ENCODE results near the gene DNAH17. TPM values are rescaled to one million over a fixed set of nuclear protein-coding genes. Genes with fewer than 3 reads are reported as not detected.

The DNAH17 gene
- total and polyA plus RNA-seq, 2 of the 8 experiments (the other 6 are each of a cell fraction or from before 2014, with no cell fraction given): 0.14 to 0.67 TPM

DNA sequence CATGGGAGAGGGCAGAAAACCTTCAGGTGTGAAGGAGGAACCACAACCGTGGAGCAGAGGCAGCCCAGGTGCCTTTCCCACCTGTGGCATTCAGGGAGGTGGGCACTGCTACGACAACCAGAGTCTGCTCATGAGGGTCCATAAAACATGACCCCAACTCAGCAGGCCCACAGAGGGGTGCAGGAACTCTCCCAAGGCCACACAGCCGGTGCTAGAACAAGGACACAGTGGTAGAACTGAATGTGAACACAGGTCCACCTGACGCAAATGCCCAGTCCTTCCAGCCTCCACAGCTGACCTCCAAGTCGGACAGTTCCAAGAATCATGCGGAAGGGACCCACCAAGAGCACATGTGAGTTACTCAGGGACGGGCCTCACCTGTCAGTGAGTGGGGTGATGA lies 76.4 kb downstream of the DNAH17 start:
- Histone ChIP-seq H3K9ac (replicated peaks in 1 of 4; ENCODE audit: extremely low read depth in 1 of 4, low read depth in 3 of 4, low read length in 3 of 4) (no peak overlapping the region), H3K14ac (ENCODE audit: insufficient read length) (no peak overlapping the region), H3K36me3 (ENCODE audit: control insufficient read depth in 2 of 4, insufficient read depth in 4 of 4, low read length in 3 of 4) (no peaks in the 10 kb centered on the region), H2AFZ (ENCODE audit: low read length) (no peak overlapping the region), H2BK15ac (ENCODE audit: low read length) (no peak overlapping the region), H4K91ac (replicated peaks; ENCODE audit: insufficient read length, low read length) (no peak overlapping the region), H3K23ac (ENCODE audit: insufficient read length) (no peak overlapping the region), H3K23me2 (ENCODE audit: low read depth, low read length) (no peaks in the 10 kb centered on the region), H3K27ac (ENCODE audit: low read depth, low read length) (no peak overlapping the region), H3K4ac (replicated peaks; ENCODE audit: insufficient read length, low read depth, low read length) (no peak overlapping the region), H3K27me3 (replicated peaks in 1 of 4; ENCODE audit: control insufficient read depth in 3 of 4, extremely low read depth in 1 of 4, insufficient read depth in 3 of 4, low read length in 3 of 4) (no peaks in the 10 kb centered on the region), H3K56ac (replicated peaks; ENCODE audit: insufficient read length, low read depth, low read length) (no peak overlapping the region), H4K5ac (ENCODE audit: insufficient read length, low read depth, low read length) (no peak overlapping the region), H3K9me3 (ENCODE audit: insufficient read depth in 2 of 2, low read depth in 1 of 2, low read length in 1 of 2) (no peaks in the 10 kb centered on the region), H2BK20ac (ENCODE audit: low read length) (no peak overlapping the region), H3K79me1 (ENCODE audit: low read depth, low read length) (no peaks in the 10 kb centered on the region), H3K79me2 (ENCODE audit: control insufficient read depth in 1 of 2, insufficient read depth in 2 of 2, low read length in 2 of 2) (no peaks in the 10 kb centered on the region), H2BK120ac (replicated peaks; ENCODE audit: low read depth, low read length) (no peak overlapping the region), H4K20me1 (replicated peaks in 1 of 2; ENCODE audit: control insufficient read depth in 1 of 2, insufficient read depth in 2 of 2, low read length in 2 of 2) (no peaks in the 10 kb centered on the region), H2BK5ac (ENCODE audit: low read depth, low read length) (no peak overlapping the region), H2BK12ac (ENCODE audit: low read depth, low read length) (no peak overlapping the region), H3K4me1 (replicated peaks in 1 of 4; ENCODE audit: control insufficient read depth in 3 of 4, insufficient read depth in 4 of 4, low read length in 3 of 4) (peaks cover 0 to 11% (median 9%) of the 10 kb centered on the region in 4 experiments; a peak in 6 of 7 replicates), H3K4me3 (ENCODE audit: extremely low read depth in 1 of 4, insufficient read depth in 2 of 4, low read depth in 3 of 4, low read length in 4 of 4) (no peak overlapping the region), H3K4me2 (ENCODE audit: insufficient read depth in 1 of 2, low read depth in 2 of 2, low read length in 2 of 2) (no peak overlapping the region), H3K18ac (ENCODE audit: extremely low read depth, low read length) (no peak overlapping the region), H2AK5ac (ENCODE audit: low read depth, low read length) (no peak overlapping the region), H4K8ac (ENCODE audit: extremely low read depth, insufficient read depth, low read length) (no peak overlapping the region)
- ChIA-PET CTCF (ENCODE audit: partially characterized antibody) (interaction anchor here (0.6 to 4.9 kb wide), 4 partner anchors 139 to 207 kb away, joined by 3 to 92 read pairs (median 3); no protein-coding TSS in a partner anchor), POLR2A (ENCODE audit: partially characterized antibody) (no interaction called here)
- FAIRE-seq (no peak), DNase-seq (ENCODE audit: low read depth in 1 of 2, low spot score in 2 of 2) (no peak)
- WGBS, 2 experiments (ENCODE audit: extremely low coverage in 1 of 2, insufficient coverage in 1 of 2, insufficient read length in 1 of 2, insufficient replicate concordance in 2 of 2, low coverage in 1 of 2, low lambda C conversion rate in 2 of 2, missing lambda C conversion rate in 1 of 2): 91% methylated on average over 7 of the region's 7 CpGs; no CpG with 5 or more reads in 1 of the 2 experiments
- no peak for TF ChIP-seq POU5F1 (IDR thresholded peaks at IDR 0.05; ENCODE audit: low read depth, low read length)
- TF ChIP-seq YY1 (IDR thresholded peaks at IDR 0.05; ENCODE audit: low read depth, low read length): no peak
- no peak for TF ChIP-seq KDM5A (IDR thresholded peaks at IDR 0.05; ENCODE audit: low read length)
- no peak for TF ChIP-seq BCL11A (IDR thresholded peaks at IDR 0.05; ENCODE audit: low read depth in 2 of 2, low read length in 2 of 2)
- TF ChIP-seq CREB1 (IDR thresholded peaks at IDR 0.05): no peak
- TF ChIP-seq KDM1A (IDR thresholded peaks at IDR 0.05; ENCODE audit: borderline replicate concordance, low read length): no peak
- no peak for TF ChIP-seq RAD21 (IDR thresholded peaks at IDR 0.05 in 1 of 2, conservative IDR thresholded peaks at IDR 0.05 in 1 of 2; ENCODE audit: low read depth in 2 of 2, low read length in 2 of 2)
- TF ChIP-seq POLR2A (IDR thresholded peaks at IDR 0.05; ENCODE audit: control extremely low read depth in 1 of 2, low read depth in 2 of 2, low read length in 2 of 2): no peak
- no peak for TF ChIP-seq RXRA (IDR thresholded peaks at IDR 0.05; ENCODE audit: insufficient read depth, low read depth, low read length)
